CD14-positive monocyte (primary cell): ENCODE results near the gene EDIL3. TPM values are rescaled to one million over a fixed set of nuclear protein-coding genes. Genes with fewer than 3 reads are reported as not detected.

Experiments
- DNase-seq, 3 donors: peaks; one replicate each; pipeline ENCODE4 v3.0.0-alpha.2; 2011 to 2022
- H2AFZ ChIP-seq: 2 replicates; pipeline ENCODE4 v1.6.0; 2012; ENCODE audit warnings: mild to moderate bottlenecking, low read depth, low read length, inconsistent platforms; ENCODE audit not compliant: insufficient read depth, poor library complexity, severe bottlenecking
- H3K27ac ChIP-seq, 2 donors: 1 replicate in 1 of 2; 2 replicates in 1 of 2; pipeline ENCODE4 v1.5.1; 2012 to 2013; ENCODE audit warnings: low read length in 2 of 2, control low read depth in 1 of 2, inconsistent platforms in 1 of 2, low read depth in 1 of 2, mild to moderate bottlenecking in 1 of 2
- H3K27me3 ChIP-seq, 2 donors: one replicate each; pipeline versions ENCODE4 v1.6.0 to v1.6.1; 2011 to 2013; ENCODE audit warnings: low read length in 2 of 2; ENCODE audit not compliant: control insufficient read depth in 2 of 2, insufficient read depth in 2 of 2
- H3K36me3 ChIP-seq, 2 donors: replicated peaks in 1 of 2; 1 replicate in 1 of 2; 2 replicates in 1 of 2; pipeline versions ENCODE4 v1.5.1 to v1.6.1; 2012 to 2013; ENCODE audit warnings: low read length in 2 of 2, control low read depth in 1 of 2, inconsistent platforms in 1 of 2, mild to moderate bottlenecking in 1 of 2; ENCODE audit not compliant: insufficient read depth in 2 of 2, control insufficient read depth in 1 of 2
- H3K4me1 ChIP-seq, 2 donors: 1 replicate in 1 of 2; 2 replicates in 1 of 2; pipeline versions ENCODE4 v1.5.1 to v1.6.1; 2012 to 2013; ENCODE audit warnings: low read length in 2 of 2, control low read depth in 1 of 2, inconsistent platforms in 1 of 2, mild to moderate bottlenecking in 1 of 2, moderate library complexity in 1 of 2; ENCODE audit not compliant: insufficient read depth in 2 of 2, control insufficient read depth in 1 of 2
- H3K4me2 ChIP-seq: replicated peaks from 2 replicates; pipeline ENCODE3; 2012; ENCODE audit warnings: low read length, moderate library complexity, mild to moderate bottlenecking; ENCODE audit not compliant: poor library complexity, severe bottlenecking; ENCODE audit errors: extremely low read depth
- H3K4me3 ChIP-seq, 3 experiments: fragments of 200-600 bp in 1 of 3; sonication (generic) in 1 of 3; replicated peaks in 1 of 3; 1 replicate in 2 of 3; 2 replicates in 1 of 3; pipeline ENCODE4 v1.5.1; 2011 to 2013; ENCODE audit warnings: low read length in 3 of 3, mild to moderate bottlenecking in 3 of 3, control low read depth in 2 of 3, low read depth in 2 of 3, inconsistent platforms in 1 of 3, moderate library complexity in 1 of 3
- H3K79me2 ChIP-seq: 2 replicates; pipeline ENCODE4 v1.6.0; 2012; ENCODE audit warnings: mild to moderate bottlenecking, control low read depth, inconsistent platforms, low read length, moderate library complexity; ENCODE audit not compliant: insufficient read depth
- H3K9ac ChIP-seq: 2 replicates; pipeline ENCODE4 v1.6.0; 2017; ENCODE audit warnings: low read length, mild to moderate bottlenecking; ENCODE audit not compliant: insufficient read depth, poor library complexity, severe bottlenecking
- H3K9me3 ChIP-seq, 2 donors: replicated peaks in 1 of 2; 1 replicate in 1 of 2; 2 replicates in 1 of 2; pipeline versions ENCODE4 v1.5.1 to v1.6.1; 2012 to 2013; ENCODE audit warnings: low read length in 2 of 2, control low read depth in 1 of 2; ENCODE audit not compliant: control insufficient read depth in 1 of 2, insufficient read depth in 1 of 2
- H4K20me1 ChIP-seq: 2 replicates; pipeline ENCODE4 v1.6.0; 2012; ENCODE audit warnings: mild to moderate bottlenecking, low read length, control low read depth, moderate library complexity; ENCODE audit not compliant: insufficient read depth
- H3K27ac Mint-ChIP-seq, 7 donors: one replicate each; pipeline ENCODE4 v1.8.0; 2020; ENCODE audit warnings: mild to moderate bottlenecking in 7 of 7, mixed read lengths in 7 of 7, moderate library complexity in 6 of 7, inconsistent platforms in 2 of 7
- H3K27me3 Mint-ChIP-seq, 3 donors: one replicate each; pipeline ENCODE4 v1.8.0; 2021 to 2022; ENCODE audit warnings: low read depth in 3 of 3, mild to moderate bottlenecking in 3 of 3, mixed read lengths in 3 of 3, moderate library complexity in 3 of 3, inconsistent platforms in 1 of 3
- H3K36me3 Mint-ChIP-seq, 2 donors: one replicate each; pipeline ENCODE4 v1.8.0; 2020; ENCODE audit warnings: mixed read lengths in 2 of 2, inconsistent platforms in 1 of 2, mild to moderate bottlenecking in 1 of 2
- H3K4me1 Mint-ChIP-seq: one replicate; pipeline ENCODE4 v1.8.0; 2020; ENCODE audit warnings: mild to moderate bottlenecking, mixed read lengths
- H3K4me3 Mint-ChIP-seq, 2 donors: one replicate each; pipeline ENCODE4 v1.8.0; 2020; ENCODE audit warnings: mild to moderate bottlenecking in 2 of 2, mixed read lengths in 2 of 2, moderate library complexity in 1 of 2
- H3K9me3 Mint-ChIP-seq, 7 donors: one replicate each; pipeline ENCODE4 v1.8.0; 2020 to 2022; ENCODE audit warnings: mixed read lengths in 7 of 7, mild to moderate bottlenecking in 6 of 7, moderate library complexity in 6 of 7, inconsistent platforms in 2 of 7
- CTCF ChIP-seq: fragments of 200-600 bp; IDR thresholded peaks from one replicate; pipeline ENCODE4 v1.8.0; 2022; ENCODE audit warnings: antibody characterized with exemption, mild to moderate bottlenecking
- WGBS: methylation state at CpG from one replicate; pipeline ENCODE4 v1.1.5; 2013; ENCODE audit warnings: missing lambda C conversion rate; ENCODE audit not compliant: insufficient coverage; 5-methylcytosine and 5-hydroxymethylcytosine counted together
- intact Hi-C, 2 donors: fragments of 100-400 bp; cut with micrococcal nuclease; formaldehyde crosslinking; loops; one replicate each; pipeline versions ENCODE4 v1.15.0 to v1.15.1; 2023
- polyA plus RNA-seq, 3 donors: library from polyadenylated mRNA; depleted of rRNA in 1 of 3; unstranded in 2 of 3; stranded (reverse) in 1 of 3; fragments of 300-500 nt in 2 of 3; fragments of >200 nt in 1 of 3; fragmentation: Illumina TruSeq in 2 of 3; gene quantifications; 1 replicate in 2 of 3; 2 replicates in 1 of 3; pipeline ENCODE4 v1.2.3, GENCODE V29; 2012 to 2021

EDIL3 gene
- polyA plus RNA-seq, 3 donors, result 0.09 TPM; not detected in 2

DNA sequence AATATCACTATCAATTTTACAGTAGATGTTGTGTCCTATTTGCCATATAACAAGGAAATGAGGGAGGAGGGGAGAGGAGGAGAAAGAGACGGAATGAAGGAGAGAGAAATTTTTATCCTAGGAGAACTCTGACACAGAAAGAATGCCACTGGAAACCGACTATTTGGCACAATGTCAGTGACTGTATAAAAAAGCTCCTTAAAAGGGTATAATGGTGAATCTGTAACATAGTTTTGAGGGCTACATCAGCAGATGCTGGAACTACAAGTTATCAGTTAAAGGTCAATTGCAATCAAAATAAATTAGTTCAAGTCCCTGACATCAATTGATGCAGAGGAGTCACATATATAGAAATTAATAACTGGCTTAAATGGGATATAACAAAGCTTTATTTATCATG, 5.7 kb downstream of the EDIL3 start:
- H3K36me3 ChIP-seq, result no peaks in the 10 kb centered on the region
- no peak overlapping the region for H3K9ac ChIP-seq
- intact Hi-C loops, result no loop called here
- no peak overlapping the region for H3K4me3 ChIP-seq
- no peaks in the 10 kb centered on the region for H3K79me2 ChIP-seq
- H3K4me1 ChIP-seq, result peaks cover 2 to 11% of the 10 kb centered on the region in 2 donors
- H3K27ac ChIP-seq, result no peak overlapping the region
- no peak overlapping the region for H3K27ac Mint-ChIP-seq
- H3K27me3 ChIP-seq, result peaks cover 27 to 46% of the 10 kb centered on the region in 2 donors
- H3K36me3 Mint-ChIP-seq, result peaks cover 0 to 6% of the 10 kb centered on the region in 2 donors
- H3K27me3 Mint-ChIP-seq, result peaks cover 32 to 39% (median 37%) of the 10 kb centered on the region in 3 donors
- no CpG with 5 or more reads among the region's 2 CpGs for WGBS
- no peak for DNase-seq
- H3K4me1 Mint-ChIP-seq, result peaks cover 16% of the 10 kb centered on the region
- TF ChIP-seq CTCF, result no peak
- peaks cover 0 to 5% of the 10 kb centered on the region in 2 donors for H3K9me3 ChIP-seq
- H2AFZ ChIP-seq, result no peak overlapping the region
- no peaks in the 10 kb centered on the region for H4K20me1 ChIP-seq
- H3K4me2 ChIP-seq, result no peak overlapping the region
- no peak overlapping the region for H3K4me3 Mint-ChIP-seq
- H3K9me3 Mint-ChIP-seq, result peaks cover 0 to 10% (median 8%) of the 10 kb centered on the region in 7 donors

GRCh38 chr5:84378420-84378819, 6.3 kb downstream of the EDIL3 start:
- Mint-ChIP-seq H3K4me1 (peaks cover 12% of the 10 kb centered on the region), H3K36me3 (peaks cover 0 to 6% of the 10 kb centered on the region in 2 donors), H3K4me3 (no peak overlapping the region), H3K27me3 (peaks cover 26 to 34% (median 31%) of the 10 kb centered on the region in 3 donors), H3K27ac (no peak overlapping the region), H3K9me3 (peaks cover 0 to 9% (median 5%) of the 10 kb centered on the region in 7 donors)
- H3K79me2 ChIP-seq, result no peaks in the 10 kb centered on the region
- peaks cover 0 to 6% of the 10 kb centered on the region in 2 donors for H3K4me1 ChIP-seq
- intact Hi-C loops, result no loop called here
- no peak for DNase-seq
- H3K9me3 ChIP-seq, result peaks cover 0 to 5% of the 10 kb centered on the region in 2 donors
- no peaks in the 10 kb centered on the region for H4K20me1 ChIP-seq
- no peak overlapping the region for H3K4me2 ChIP-seq
- H3K27ac ChIP-seq, result no peak overlapping the region
- H3K9ac ChIP-seq, result no peak overlapping the region
- no CpG with 5 or more reads among the region's 1 CpG for WGBS
- H3K4me3 ChIP-seq, result no peak overlapping the region
- TF ChIP-seq CTCF, result no peak
- H3K36me3 ChIP-seq, result no peaks in the 10 kb centered on the region
- H3K27me3 ChIP-seq, result peaks cover 23 to 41% of the 10 kb centered on the region in 2 donors
- no peak overlapping the region for H2AFZ ChIP-seq
